Stimulated activated CD4-positive, alpha-beta T cell treated with anti-CD3 and anti-CD28 coated beads, Interleukin-4, amount 100 ng/mL, for 1 hour (primary cell): ENCODE data around the gene UFSP2.

ENCODE experiments used
- DNase-seq: peaks from one replicate; pipeline ENCODE4 v3.0.0-alpha.2; 2020

The UFSP2 gene, protein sequence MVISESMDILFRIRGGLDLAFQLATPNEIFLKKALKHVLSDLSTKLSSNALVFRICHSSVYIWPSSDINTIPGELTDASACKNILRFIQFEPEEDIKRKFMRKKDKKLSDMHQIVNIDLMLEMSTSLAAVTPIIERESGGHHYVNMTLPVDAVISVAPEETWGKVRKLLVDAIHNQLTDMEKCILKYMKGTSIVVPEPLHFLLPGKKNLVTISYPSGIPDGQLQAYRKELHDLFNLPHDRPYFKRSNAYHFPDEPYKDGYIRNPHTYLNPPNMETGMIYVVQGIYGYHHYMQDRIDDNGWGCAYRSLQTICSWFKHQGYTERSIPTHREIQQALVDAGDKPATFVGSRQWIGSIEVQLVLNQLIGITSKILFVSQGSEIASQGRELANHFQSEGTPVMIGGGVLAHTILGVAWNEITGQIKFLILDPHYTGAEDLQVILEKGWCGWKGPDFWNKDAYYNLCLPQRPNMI

DNA sequence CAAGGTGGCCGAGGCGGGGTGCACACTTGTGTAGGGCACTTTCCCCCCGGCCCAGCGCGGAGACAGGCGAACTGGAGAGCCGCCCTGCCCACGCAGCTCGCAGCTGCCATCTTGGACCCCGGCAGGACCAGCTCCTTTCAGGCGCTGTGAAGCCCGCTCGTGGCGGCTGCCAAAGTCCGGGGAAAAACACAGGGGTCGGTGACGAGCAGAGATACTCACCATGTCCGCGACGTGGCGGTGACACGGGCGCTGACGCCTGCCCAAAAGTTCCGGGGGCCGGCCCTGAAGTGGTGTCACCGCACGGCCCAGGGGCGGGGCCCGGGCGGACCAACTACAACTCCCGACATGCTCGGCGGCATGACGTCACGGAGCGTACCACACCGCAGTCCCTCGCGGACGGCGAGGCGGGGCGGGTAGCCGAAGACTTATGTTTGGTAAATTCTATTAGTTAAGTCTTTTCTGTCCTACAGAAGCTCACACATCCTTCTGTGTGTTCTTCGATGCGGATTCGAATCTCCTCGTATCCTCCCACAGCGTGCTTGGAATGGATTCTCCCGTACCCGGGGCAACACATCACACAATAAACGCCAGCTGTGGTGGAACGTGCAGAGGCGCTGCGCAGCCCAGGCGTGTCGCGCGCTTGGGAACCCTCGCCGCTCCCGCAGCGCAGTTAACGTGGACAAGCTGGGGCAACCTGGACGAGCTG lies at the start of gene UFSP2:
Gene UFSP2, minus strand, starts transcription at position 318 of the 706 bp plus-strand sequence. Its CDS starts 96 bp downstream, at position 222.
- DNase-seq = peak; percentile 84

DNA sequence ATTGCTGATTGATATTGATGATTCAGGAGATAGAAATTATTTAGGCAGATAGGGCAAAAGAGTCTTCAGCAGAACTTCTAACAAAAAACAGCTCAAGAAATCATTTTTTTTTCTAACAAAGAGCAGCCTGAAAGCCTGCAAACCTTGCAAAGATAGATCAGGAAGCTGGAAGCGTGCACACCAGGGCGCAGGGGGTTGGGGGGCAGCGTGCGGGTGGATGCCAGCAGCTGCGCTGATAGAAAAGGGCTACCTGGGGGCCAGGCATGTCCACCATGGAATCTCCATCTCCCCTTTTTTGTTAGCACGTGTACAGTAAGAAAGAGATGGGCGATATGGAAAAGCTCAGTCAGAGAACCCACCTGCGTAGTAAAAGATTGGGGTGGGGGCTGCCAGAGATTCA lies 47.5 kb upstream of the UFSP2 start:
- DNase-seq = no peak

DNA sequence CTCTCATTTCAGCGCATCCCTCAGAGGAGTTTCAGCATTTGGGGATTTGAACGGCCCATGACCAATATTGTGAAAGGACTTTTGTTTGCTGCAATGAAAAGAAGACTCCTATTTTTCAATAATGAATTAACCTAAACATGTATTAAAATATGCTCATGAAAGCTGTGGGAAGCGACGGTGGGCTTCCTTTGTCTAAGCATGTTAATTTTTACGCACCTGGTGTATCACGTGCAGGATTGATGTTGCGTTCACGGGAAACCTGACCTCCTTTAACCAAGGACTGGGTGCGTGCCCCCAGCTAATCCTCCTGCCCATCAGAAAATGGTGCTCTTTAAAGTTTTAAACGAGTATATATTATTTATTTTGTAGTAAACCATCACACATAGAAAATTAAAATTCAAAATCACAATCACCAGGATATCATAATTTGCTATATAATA lies 46.4 kb upstream of the UFSP2 start:
- DNase-seq = no peak

DNA sequence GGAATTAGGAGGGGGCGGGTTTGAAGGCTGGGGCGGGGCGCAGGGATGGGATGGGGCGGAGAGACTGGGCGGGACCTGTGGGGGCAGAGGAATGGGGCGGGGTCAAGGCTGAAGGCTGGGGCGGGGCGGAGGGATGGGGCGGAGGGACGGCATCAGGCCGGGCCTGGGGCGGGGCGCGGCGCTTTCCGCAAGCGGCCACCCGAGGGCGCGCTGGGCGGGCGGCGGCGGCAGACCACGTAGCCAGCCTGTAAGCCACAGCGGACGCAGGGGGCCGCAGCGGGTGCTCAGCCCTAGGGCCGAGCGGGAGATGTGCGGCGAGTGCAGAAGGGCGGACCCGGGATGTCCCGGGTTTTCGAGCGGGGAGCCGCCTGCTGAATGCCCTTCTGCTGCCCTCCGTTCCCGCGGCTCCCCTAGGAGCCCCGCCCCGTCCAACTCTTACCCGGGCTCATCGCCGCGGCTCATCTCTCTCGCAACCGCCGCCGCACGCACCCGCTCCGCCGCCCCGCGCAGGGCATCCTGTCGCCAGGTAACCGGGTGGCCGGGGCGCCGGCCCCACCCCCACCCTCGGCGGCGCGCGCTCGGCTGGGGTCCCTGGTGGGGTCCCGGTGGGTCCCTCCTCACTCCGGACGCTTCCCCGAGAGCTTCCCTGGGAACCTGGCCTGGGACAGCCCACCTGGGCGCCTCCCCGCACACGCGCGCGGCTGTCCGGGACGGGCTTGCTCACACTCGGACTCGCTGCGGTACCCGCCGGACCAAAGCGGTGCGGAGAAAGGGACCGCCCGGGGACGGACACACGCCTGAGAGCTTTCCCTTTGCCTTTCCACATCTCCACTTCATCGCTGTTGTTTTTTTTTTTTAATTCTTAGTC lies 45.7 kb upstream of the UFSP2 start, which contains the start of gene CCDC110:
Gene CCDC110, minus strand, starts transcription at position 499 of the 868 bp plus-strand sequence. Its CDS starts 50 bp downstream, at position 449.
- peak; percentile 92 for DNase-seq

DNA sequence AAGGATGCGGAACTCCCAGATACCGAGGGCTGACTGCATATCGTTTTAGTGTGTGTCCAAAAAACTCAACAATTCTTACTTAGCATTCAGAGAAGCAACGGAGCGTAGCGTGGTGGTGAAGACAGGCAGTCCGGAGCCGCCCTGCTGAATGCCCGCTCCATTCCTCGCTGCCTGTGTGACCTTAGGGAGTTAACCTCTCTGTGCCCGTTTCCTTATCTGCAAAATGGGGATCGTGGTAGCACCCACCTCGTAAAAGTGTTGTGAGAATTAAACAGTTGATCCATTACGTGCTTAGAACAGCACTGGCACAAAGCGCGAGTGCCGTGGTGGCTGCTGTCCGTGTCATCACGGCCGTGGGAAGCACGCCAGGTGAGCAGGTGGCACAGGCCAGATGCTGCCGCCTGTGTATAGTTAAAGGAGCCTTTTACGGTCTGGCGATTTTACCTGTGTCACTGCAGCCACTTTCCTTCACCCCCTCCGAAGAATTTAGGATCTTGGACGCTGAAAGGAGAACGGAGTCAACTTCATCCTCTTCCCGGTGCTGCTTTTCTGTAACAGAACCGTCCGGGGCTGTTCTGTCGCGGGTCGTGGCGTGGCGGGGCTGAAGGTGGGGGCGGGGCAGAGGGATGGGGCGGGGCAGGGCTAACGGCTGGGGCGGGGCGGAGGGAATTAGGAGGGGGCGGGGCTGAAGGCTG lies 44.9 kb upstream of the UFSP2 start:
- DNase-seq = peak; percentile 31

DNA sequence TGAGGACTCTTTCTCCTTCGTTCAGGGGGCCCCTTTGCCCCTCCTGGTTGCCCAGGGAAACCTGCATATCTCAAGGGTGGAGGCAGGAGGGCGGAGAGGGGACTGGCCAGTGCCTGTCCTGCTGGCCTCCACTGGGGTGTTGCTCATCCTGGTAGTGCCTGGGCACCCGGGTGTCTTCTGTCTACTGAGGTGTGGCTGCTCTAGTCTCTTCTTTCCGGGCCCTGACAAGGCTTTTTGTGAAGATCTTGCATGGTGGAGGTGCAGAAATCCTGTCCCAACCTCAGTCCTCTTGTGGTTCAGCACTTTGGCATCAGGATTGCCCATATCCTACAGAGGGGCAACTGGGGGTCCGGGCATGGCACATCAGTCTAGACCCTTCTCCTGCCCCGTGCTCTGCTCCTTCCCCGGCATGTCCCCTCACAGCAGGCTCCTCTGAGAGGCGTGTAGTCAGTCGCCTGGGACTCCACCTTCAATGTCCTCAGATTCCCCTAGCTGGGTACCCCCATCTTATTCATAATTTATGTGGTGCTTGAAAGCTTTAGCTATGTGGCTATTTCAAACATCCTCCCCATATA lies 43.9 kb upstream of the UFSP2 start:
- DNase-seq = no peak

DNA sequence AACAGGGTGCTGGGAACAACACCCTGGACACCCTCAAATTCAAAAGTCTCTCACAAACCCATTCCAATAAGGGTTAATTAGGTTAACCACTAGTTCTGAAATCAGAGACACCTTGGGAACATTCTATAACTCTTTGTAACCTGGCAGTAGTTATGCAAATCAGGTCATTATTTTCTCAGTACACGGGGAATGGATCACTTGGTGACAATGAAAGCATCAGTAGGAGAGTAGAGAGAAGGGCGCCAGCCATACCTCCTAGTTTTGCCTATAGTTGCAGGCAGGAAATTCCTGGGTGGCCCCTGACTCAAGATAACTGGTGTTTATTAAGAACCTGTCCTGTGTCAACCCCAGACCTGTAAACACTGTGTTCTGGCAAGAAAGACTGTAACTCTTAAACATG lies 43.2 kb upstream of the UFSP2 start:
- DNase-seq = no peak

DNA sequence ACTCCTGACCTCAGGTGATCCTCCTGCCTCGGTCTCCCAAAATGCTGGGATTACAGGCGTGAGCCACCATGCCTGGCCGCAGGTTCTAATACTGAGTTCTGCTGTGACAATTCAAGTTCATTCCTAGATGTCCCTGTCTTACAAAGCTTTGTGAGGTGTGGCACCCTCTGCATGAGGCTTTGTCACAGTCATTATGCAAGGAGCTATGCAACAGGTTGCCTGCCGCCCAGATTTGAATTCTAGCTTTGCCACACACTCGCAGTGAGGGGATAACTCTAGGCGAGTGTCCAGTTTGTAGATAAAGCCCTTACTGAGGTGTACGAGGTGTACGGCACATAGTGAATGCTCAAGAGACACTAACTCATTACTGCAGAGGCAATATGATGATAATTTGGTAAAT lies 42.2 kb upstream of the UFSP2 start:
- DNase-seq = no peak

DNA sequence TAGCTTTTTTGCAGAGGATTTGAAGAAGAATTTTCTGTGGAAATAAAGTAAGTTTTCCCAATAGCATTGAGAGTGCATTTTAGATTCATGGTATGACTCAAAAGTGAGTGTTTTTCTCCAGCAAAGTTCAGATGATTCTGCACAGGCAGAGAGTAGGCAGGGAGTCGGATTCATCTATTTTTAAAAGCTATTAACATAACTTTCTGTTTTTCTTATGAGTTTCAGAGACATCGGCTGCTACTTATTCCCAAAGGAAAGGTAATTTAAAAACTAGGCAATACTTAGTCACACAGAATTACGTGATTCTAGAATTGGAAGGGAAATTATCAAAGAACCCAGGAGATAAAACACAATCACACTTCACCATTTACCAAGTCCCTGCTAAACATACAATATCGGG lies 41.3 kb upstream of the UFSP2 start:
- no peak for DNase-seq

DNA sequence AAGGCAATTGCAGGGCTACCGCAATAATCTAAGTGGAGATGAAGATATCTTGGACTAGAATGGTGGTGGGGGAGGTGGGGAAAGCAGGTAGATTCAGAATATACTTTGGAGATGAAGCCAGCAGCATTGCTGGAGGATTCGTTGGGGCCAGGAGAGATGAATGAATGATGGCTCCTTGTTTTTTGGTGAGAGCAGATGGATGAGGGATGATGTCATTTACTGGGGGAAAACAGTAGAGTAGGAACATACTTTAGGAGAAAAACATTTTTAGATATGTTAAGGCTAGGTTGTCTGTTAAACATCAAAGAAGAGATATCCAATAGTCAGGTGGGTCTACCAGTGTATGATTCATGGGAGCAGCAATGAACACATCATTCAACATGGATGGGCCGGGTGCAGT lies 39.9 kb upstream of the UFSP2 start:
- DNase-seq = no peak

DNA sequence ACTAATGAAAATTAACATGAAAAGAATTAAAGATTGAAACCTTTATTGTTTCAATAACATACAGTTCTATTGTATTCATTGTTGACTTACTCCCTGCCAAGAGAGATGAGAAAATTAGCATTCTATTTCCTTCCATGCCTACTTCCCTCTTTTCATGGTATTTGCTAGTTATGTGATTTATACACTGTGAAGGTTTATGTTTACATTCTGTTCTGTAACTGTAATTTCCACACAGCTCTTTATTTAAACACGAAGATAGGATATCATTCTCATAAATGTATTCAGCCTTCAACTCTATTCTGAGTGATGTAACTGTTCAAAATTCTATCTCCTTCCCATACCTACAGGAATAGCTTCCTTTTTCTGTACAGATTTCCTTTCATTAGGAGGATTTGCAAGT lies 39.1 kb upstream of the UFSP2 start:
- no peak for DNase-seq

DNA sequence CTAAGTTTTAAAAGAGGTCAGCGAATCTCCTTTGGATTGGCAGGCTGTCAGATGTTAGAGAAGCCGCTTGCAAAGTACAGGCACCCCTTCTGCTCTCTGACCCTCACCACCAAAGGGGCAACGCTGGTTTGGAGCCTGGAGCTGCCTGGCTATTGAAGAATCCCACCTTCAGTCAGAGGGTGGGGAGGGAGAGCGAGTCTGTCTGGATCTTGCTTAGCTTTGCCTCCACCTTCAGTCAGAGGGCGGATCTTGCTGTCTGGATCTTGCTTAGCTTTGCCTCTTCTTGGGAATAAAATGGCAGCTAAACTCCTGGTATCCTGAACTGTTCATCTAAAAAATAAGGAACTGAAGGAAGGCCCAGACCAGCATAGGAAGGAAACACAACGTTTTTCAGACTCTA lies 38.4 kb upstream of the UFSP2 start:
- no peak for DNase-seq

DNA sequence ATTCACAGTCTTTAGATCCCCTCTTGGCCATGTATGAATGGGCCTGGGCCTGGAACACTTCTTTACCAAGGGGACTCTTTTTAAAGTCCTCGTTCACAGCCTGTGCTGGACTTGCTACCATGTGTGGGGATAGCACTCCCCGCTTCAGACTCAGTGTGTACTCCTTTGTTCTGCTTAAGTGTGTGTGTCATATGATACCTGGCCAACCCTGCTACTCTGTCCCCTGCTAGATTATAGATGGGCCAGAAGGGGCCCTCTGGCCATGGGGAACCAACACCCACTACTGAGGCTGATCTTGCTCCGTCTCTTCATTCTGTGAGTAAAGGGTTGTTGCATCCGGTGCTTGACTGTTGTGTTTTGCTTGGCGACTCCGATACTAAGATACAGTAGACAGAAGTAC lies 37.8 kb upstream of the UFSP2 start:
- DNase-seq = no peak

DNA sequence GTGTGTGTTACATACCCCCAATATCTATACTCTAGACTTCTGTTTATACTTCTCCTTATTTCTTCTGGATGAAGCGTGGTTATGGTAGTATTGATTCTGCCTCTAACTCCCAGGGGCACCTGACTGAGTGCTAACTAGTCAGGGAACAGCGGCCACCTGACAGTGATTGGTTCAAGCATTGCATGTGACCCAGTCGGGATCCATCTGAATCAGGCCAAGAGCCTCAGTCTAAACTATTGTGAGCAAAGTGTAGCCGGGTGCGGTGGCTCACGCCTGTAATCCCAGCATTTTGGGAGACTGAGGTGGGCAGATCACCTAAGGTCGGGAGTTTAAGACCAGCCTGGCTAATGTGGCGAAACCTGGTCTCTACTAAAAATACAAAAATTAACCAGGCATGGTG lies 35.8 kb upstream of the UFSP2 start:
- DNase-seq = no peak

DNA sequence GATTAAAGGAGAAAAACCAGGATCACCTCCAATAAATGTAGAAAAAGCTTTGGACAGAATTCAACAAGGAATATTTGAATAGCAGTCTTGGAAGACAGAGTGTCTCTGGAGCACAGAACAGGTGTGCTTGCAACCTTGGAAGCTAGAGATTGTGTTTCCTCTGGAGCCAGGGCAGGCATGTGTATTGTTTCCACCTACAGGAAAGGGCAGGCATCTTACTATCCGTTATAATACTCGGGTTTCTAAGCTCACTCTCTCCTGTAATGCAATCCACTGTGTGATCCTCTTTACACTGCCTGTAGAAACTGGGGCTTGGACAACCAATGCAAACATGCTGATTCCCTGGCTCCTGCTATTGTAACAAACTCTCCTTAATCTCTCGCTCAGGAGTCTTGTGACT lies 31.4 kb upstream of the UFSP2 start:
- DNase-seq = no peak

DNA sequence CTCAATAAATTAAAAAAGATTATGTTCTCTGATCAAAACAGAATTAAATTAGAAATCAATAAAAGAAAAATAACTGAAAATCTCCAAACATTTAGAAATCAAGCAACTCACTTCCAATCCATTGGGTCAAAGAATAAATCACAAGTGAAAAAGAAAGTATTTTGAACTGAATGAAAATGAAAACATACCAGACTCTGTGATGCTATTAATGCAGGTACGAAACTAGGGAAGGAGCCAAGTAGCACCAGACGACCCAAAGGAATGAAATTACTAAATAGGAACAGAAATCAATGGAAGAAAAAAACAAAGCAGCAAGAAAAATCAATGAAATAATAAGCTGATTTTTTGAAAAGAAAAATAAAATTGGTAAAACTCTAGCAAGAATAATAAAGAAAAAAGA lies 30.4 kb upstream of the UFSP2 start:
- DNase-seq = no peak

DNA sequence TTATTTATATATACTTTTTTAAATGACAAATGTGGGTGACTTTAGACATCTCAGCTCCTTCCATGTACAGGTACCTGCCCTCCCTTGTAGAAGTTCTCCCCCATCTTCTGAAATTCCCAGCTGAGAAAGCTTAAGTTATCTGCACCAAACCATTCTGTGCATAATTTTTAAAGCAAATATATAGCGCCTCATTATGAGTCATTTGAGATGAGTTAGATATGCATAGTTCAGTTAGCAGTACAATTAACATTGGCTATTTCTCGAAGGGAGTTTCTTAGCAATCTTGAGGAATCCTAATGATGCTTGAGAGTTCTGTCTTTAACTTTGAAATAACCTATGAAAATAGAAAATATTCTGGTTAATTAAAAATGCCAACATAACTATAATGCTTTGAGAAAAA lies 19.4 kb upstream of the UFSP2 start:
- no peak for DNase-seq

DNA sequence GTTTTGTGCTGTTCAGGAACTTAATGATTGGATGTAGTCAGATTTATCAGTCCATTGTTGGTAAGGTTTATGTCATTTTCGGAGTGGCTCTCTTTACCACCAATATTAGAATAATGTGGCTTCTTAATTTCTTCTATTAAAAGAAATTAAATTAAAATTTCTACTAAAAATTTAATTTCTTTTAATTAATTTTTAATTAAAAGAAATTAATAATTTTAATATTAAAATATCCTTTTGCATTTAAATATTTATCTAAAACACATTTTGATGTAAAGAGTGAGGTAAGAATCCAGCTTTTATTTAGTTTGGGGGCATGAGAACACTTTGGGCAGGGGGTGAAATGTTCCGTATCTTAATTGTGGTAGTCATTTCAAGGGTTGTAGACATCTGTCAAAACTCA lies 15.7 kb upstream of the UFSP2 start:
- no peak for DNase-seq

DNA sequence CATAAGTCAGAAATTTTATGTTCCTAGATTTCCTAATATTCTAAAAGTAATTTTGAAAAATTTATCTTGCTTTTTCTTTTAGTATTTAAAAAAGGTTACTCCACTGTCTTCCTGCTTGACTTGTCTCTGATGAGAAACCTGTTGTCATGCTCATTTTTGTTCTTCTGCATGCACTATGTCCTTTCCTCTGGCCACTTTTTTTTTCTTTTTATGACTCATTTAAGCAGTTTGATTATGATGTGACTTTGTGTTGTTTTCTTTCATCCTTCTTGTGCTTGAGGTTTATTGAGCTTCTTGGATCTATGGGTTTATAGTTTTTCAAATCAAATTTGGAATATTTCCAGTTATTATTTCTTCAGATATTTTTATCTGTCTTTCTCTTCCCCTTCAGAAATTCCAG lies 12.0 kb upstream of the UFSP2 start:
- no peak for DNase-seq

DNA sequence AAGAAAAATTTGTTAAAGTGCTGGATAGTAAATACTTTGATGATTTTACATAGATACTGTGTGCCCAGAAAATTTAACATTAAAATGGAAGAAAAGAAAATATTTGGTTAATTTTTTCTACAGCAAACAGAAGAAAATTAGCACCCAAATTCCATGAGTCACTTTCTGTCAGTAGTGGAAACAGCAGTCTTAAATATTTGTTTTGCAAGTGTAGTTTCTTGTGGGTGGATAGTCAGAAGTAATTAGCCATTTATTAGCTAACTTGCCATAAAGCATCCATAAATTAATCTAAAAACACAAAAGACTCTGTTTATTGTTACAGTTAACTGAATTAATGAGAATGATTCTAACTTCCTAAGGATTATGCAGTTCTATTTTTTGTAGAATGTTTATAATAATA lies 9.7 kb upstream of the UFSP2 start:
- no peak for DNase-seq

DNA sequence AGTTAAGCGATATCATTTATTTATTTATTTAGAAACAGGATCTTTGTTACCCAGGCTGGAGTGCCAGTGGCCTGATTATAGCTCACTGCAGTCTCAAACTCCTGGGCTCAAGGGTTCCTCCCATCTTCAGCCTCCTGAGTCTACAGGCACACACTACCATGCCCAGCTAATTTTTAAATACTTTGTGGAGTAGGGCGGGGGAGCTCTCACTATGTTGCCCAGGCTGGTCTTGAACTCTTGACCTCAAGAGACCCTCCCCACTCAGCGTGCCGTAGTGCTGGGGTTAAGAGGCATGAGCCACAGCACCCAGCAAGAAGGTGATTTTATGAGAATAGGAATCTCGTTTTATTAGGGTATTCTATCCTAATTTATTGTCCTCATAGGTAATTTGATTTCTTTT lies 3.9 kb upstream of the UFSP2 start:
- no peak for DNase-seq
